ENCODE data around the gene PDE7B. TPM values are rescaled to one million over a fixed set of nuclear protein-coding genes. Genes with fewer than 3 reads are reported as not detected.

Gene PDE7B
- total RNA-seq, 4 donors from 2014 or later = 2.9 to 23.6 (median 5.2) TPM

GRCh38 chr6:136067731-136068341 is 216.3 kb downstream of the PDE7B start:
- no peak for TF ChIP-seq EP300 (IDR thresholded peaks at IDR 0.05)
- TF ChIP-seq POLR2AphosphoS5 (IDR thresholded peaks at IDR 0.05) = peak; percentile 54
- Histone ChIP-seq H3K4me3 (no peak overlapping the region), H3K36me3 (no peaks in the 10 kb centered on the region), H3K27ac (peak overlapping the region in 3 of 4 donors; percentile 2 to 45 (median 45)), H3K27me3 (no peaks in the 10 kb centered on the region), H3K4me1 (peaks cover 0 to 18% (median 0%) of the 10 kb centered on the region in 3 donors), H3K9me3 (no peaks in the 10 kb centered on the region)
- WGBS, 2 donors (ENCODE audit: low coverage in 1 of 2) = 76 to 87% methylated on average over 7 to 10 of the region's 10 CpGs
- no peak for ATAC-seq

- Histone ChIP-seq H3K27ac (peak overlapping the region in 1 of 4 donors; percentile 15), H3K27me3 (no peaks in the 10 kb centered on the region), H3K4me1 (peaks cover 0 to 18% (median 0%) of the 10 kb centered on the region in 3 donors), H3K4me3 (no peak overlapping the region), H3K36me3 (no peaks in the 10 kb centered on the region), H3K9me3 (no peaks in the 10 kb centered on the region)
- ATAC-seq = no peak
- TF ChIP-seq CTCF (IDR thresholded peaks at IDR 0.05) = no peak
- no peak for TF ChIP-seq POLR2A (IDR thresholded peaks at IDR 0.05)
- no peak for TF ChIP-seq EP300 (IDR thresholded peaks at IDR 0.05)
- no peak for TF ChIP-seq POLR2AphosphoS5 (IDR thresholded peaks at IDR 0.05)
- 22 to 26% methylated on average over 2 of the region's 2 CpGs for WGBS, 2 donors (ENCODE audit: low coverage in 1 of 2)
Measured at GRCh38 chr6:136069119-136069518, 217.6 kb downstream of the PDE7B start.

- TF ChIP-seq POLR2AphosphoS5 (IDR thresholded peaks at IDR 0.05) (no peak), EP300 (IDR thresholded peaks at IDR 0.05) (no peak), POLR2A (IDR thresholded peaks at IDR 0.05) (no peak), CTCF (IDR thresholded peaks at IDR 0.05) (no peak)
Measured at GRCh38 chr6:136070815-136071214, 219.3 kb downstream of the PDE7B start.

GRCh38 chr6:136072691-136073090 is 221.2 kb downstream of the PDE7B start:
- H3K4me1 ChIP-seq = peaks cover 0 to 21% (median 0%) of the 10 kb centered on the region in 3 donors
- no peaks in the 10 kb centered on the region for H3K36me3 ChIP-seq
- no peak for ATAC-seq
- TF ChIP-seq POLR2A (IDR thresholded peaks at IDR 0.05) = no peak
- TF ChIP-seq EP300 (IDR thresholded peaks at IDR 0.05) = no peak
- TF ChIP-seq POLR2AphosphoS5 (IDR thresholded peaks at IDR 0.05) = no peak
- TF ChIP-seq CTCF (IDR thresholded peaks at IDR 0.05) = no peak
- H3K4me3 ChIP-seq = no peak overlapping the region
- H3K9me3 ChIP-seq = no peaks in the 10 kb centered on the region
- no peaks in the 10 kb centered on the region for H3K27me3 ChIP-seq
- no peak overlapping the region for H3K27ac ChIP-seq
- 93% methylated on average over 3 of the region's 7 CpGs; no CpG with 5 or more reads in 1 of the 2 donors for WGBS, 2 donors (ENCODE audit: low coverage in 1 of 2)

More at GRCh38 chr6:136070815-136071214, 219.3 kb downstream of the PDE7B start:
- Histone ChIP-seq H3K36me3 (no peaks in the 10 kb centered on the region), H3K27ac (no peak overlapping the region), H3K9me3 (no peaks in the 10 kb centered on the region), H3K27me3 (no peaks in the 10 kb centered on the region), H3K4me3 (no peak overlapping the region), H3K4me1 (peaks cover 0 to 18% (median 0%) of the 10 kb centered on the region in 3 donors)
- ATAC-seq = no peak
- WGBS, 2 donors (ENCODE audit: low coverage in 1 of 2) = 94 to 95% methylated on average over 5 of the region's 5 CpGs

- TF ChIP-seq POLR2AphosphoS5 (IDR thresholded peaks at IDR 0.05) = no peak
- no peak for TF ChIP-seq POLR2A (IDR thresholded peaks at IDR 0.05)
- TF ChIP-seq CTCF (IDR thresholded peaks at IDR 0.05) = no peak
- no peak for TF ChIP-seq EP300 (IDR thresholded peaks at IDR 0.05)
- ATAC-seq = no peak
- no peak overlapping the region for H3K27ac ChIP-seq
- H3K9me3 ChIP-seq = no peaks in the 10 kb centered on the region
- H3K4me3 ChIP-seq = no peak overlapping the region
- H3K27me3 ChIP-seq = no peaks in the 10 kb centered on the region
- WGBS, 2 donors (ENCODE audit: low coverage in 1 of 2) = 78 to 81% methylated on average over 5 of the region's 5 CpGs
- H3K4me1 ChIP-seq = peaks cover 0 to 22% (median 0%) of the 10 kb centered on the region in 3 donors
- H3K36me3 ChIP-seq = no peaks in the 10 kb centered on the region
Measured at GRCh38 chr6:136073216-136073615, 221.7 kb downstream of the PDE7B start.
